Activated naive CD4-positive, alpha-beta T cell treated with anti-CD3 and anti-CD28 coated beads, Interleukin-2, amount 10 ng/mL, durations not matched to agents 5 hours and 36 hours (primary cell): ENCODE results near the gene SIL1. TPM values are rescaled to one million over a fixed set of nuclear protein-coding genes. Genes with fewer than 3 reads are reported as not detected.

ENCODE experiments used
- total RNA-seq, 2 experiments: library from RNA; stranded (reverse); gene quantifications; one replicate each; pipeline ENCODE4 v1.2.3, GENCODE V29; 2021

SIL1 gene
- total RNA-seq: 10 to 100 TPM; 17.2 to 21.1 TPM

DNA sequence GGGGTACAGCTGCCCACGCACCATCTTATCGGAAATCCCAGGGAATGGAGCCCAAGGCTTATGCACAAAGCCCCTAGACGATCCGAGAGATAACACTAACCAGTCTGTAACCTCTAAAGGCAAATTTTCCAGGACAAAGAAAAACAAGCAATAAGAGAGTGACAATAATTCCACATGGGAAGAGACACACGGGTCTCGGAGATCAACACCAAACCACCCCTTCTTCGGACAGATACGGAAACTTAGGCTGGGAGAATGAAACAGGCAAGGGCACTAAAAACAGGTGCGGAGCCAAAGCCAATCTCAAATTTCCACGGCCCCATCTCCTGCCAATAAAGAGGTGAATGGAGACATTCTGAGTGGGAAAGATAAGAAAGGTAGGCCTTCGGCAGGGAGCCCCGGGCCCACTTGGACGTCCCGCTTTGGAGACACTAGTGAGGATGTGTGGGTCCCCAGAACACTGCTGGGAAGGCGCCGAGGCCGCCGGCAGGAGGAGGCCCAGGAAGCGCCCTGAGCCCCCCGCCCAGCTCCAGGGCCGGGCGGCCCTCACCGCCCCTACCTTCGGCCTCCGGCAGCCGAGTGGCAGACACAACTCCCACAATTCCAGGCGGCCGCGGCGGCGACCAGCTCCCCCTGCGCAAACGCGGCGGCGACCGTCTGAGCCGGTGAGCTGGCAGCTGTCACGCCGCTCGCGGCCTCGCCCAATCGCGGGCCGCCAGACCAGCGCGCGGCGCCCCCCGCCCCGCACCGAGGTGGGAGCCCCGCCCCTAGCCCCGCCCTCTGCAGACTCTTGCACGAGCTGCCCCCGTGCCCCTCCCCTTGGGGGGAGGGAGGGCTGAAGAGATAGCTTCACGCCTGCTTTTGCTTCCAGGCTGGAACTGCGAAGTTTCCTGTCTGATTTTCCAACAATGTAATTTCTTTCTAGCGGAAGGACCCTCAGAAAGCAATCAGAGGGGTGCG, at the start of gene SIL1:
SIL1 (minus strand) TSS at position 659 of the 960 bp plus-strand sequence. CDS start 70,525 bp downstream, outside the sequence.

Other genes starting within 250 kb of the SIL1 start
- 100 to 1,000 TPM; 148 to 164 TPM for gene MATR3, start 95.4 kb upstream of the SIL1 start, total RNA-seq
- 100 to 1,000 TPM; 106 to 116 TPM for gene PAIP2, start 143.5 kb upstream of the SIL1 start, total RNA-seq
- gene SLC23A1, start 184.9 kb upstream of the SIL1 start, total RNA-seq: under 1 TPM; 0.26 to 0.48 TPM
- gene MZB1, start 191.5 kb upstream of the SIL1 start, total RNA-seq: 1 to 10 TPM; 7.8 to 8.0 TPM
- 1 to 10 TPM; 2.6 to 2.8 TPM for gene PROB1, start 196.7 kb upstream of the SIL1 start, total RNA-seq
- gene SPATA24, start 205.7 kb upstream of the SIL1 start, total RNA-seq: 10 to 100 TPM in 1 of 2 experiments, 1 to 10 TPM in 1; 6.7 to 10.3 TPM
- 10 to 100 TPM in 1 of 2 experiments, 1 to 10 TPM in 1; 7.3 to 11.0 TPM for gene DNAJC18, start 241.2 kb upstream of the SIL1 start, total RNA-seq